ENCODE data around the gene CHMP4B.

The CHMP4B gene

GRCh38 chr20:33866398-33867100, 55.4 kb downstream of the CHMP4B start:
- DNase-seq: no peak

- no peak for DNase-seq
These were observed 56.9 kb downstream of the CHMP4B start for GRCh38 chr20:33868042-33868441.

GRCh38 chr20:33868595-33868994, 57.4 kb downstream of the CHMP4B start:
- DNase-seq: no peak

- no peak for DNase-seq
These were observed 58.1 kb downstream of the CHMP4B start for GRCh38 chr20:33869283-33869682.

- DNase-seq: no peak
These were observed 60.2 kb downstream of the CHMP4B start for GRCh38 chr20:33871362-33871761.

- DNase-seq: no peak
These were observed 63.0 kb downstream of the CHMP4B start for GRCh38 chr20:33874129-33874528.

GRCh38 chr20:33875055-33875454, 63.9 kb downstream of the CHMP4B start:
- no peak for DNase-seq

- DNase-seq: no peak
These were observed 64.4 kb downstream of the CHMP4B start for GRCh38 chr20:33875534-33876026.

- DNase-seq: no peak
These were observed 67.4 kb downstream of the CHMP4B start for GRCh38 chr20:33878583-33878982.

GRCh38 chr20:33880396-33880795, 69.2 kb downstream of the CHMP4B start:
- no peak for DNase-seq

- DNase-seq: no peak
These were observed 70.8 kb downstream of the CHMP4B start for GRCh38 chr20:33881989-33882388.

GRCh38 chr20:33882481-33882880, 71.3 kb downstream of the CHMP4B start:
- no peak for DNase-seq

- no peak for DNase-seq
These were observed 72.0 kb downstream of the CHMP4B start for GRCh38 chr20:33883164-33883563.

- DNase-seq: no peak
These were observed 73.5 kb downstream of the CHMP4B start for GRCh38 chr20:33884633-33885032.

- DNase-seq: no peak
These were observed 78.2 kb downstream of the CHMP4B start for GRCh38 chr20:33889312-33889711.

- DNase-seq: no peak
These were observed 79.4 kb downstream of the CHMP4B start for GRCh38 chr20:33890557-33890956.

- no peak for DNase-seq
These were observed 82.2 kb downstream of the CHMP4B start for GRCh38 chr20:33893314-33893713.

- no peak for DNase-seq
These were observed 83.7 kb downstream of the CHMP4B start for GRCh38 chr20:33894798-33895197.

- DNase-seq: no peak
These were observed 85.4 kb downstream of the CHMP4B start for GRCh38 chr20:33896509-33896908.

- no peak for DNase-seq
These were observed 86.3 kb downstream of the CHMP4B start for GRCh38 chr20:33897313-33897912.

GRCh38 chr20:33899106-33899505, 88.0 kb downstream of the CHMP4B start:
- no peak for DNase-seq

GRCh38 chr20:33900521-33901131, 89.5 kb downstream of the CHMP4B start:
- no peak for DNase-seq

GRCh38 chr20:33901132-33901523, 90.0 kb downstream of the CHMP4B start:
- no peak for DNase-seq

GRCh38 chr20:33902011-33902410, 90.9 kb downstream of the CHMP4B start:
- DNase-seq: no peak
